H9 (cell line): ENCODE measurements around the gene CLMP. TPM values are rescaled to one million over a fixed set of nuclear protein-coding genes. Genes with fewer than 3 reads are reported as not detected.

Experiments
- DNase-seq: peaks from one replicate; pipeline ENCODE4 v3.0.0-alpha.2; 2017
- H2AFZ ChIP-seq: one replicate; pipeline ENCODE4 v1.6.1; 2013; ENCODE audit warnings: mild to moderate bottlenecking, low read length, control low read depth, moderate library complexity
- H2AK5ac ChIP-seq: 2 replicates; pipeline ENCODE4 v1.6.1; 2013; ENCODE audit warnings: low read length, control low read depth, mixed read lengths; ENCODE audit not compliant: insufficient read length
- H2BK120ac ChIP-seq: one replicate; pipeline ENCODE4 v1.6.1; 2013; ENCODE audit warnings: low read depth, mild to moderate bottlenecking, low read length, control low read depth, inconsistent platforms; ENCODE audit not compliant: poor library complexity, severe bottlenecking
- H2BK12ac ChIP-seq: 2 replicates; pipeline ENCODE4 v1.6.1; 2013; ENCODE audit warnings: low read length, control low read depth, mixed read lengths, low read depth; ENCODE audit not compliant: insufficient read length
- H2BK15ac ChIP-seq: 2 replicates; pipeline ENCODE4 v1.6.1; 2013; ENCODE audit warnings: low read depth, low read length, control low read depth
- H2BK20ac ChIP-seq: one replicate; pipeline ENCODE4 v1.6.1; 2013; ENCODE audit warnings: low read depth, mild to moderate bottlenecking, low read length, control low read depth, inconsistent platforms; ENCODE audit not compliant: poor library complexity, severe bottlenecking
- H2BK5ac ChIP-seq: 2 replicates; pipeline ENCODE4 v1.6.1; 2013; ENCODE audit warnings: low read length, control low read depth, mixed read lengths; ENCODE audit not compliant: insufficient read length
- H3K14ac ChIP-seq: 2 replicates; pipeline ENCODE4 v1.6.1; 2013; ENCODE audit warnings: low read length, control low read depth; ENCODE audit not compliant: insufficient read depth
- H3K18ac ChIP-seq: 2 replicates; pipeline ENCODE4 v1.6.1; 2013; ENCODE audit warnings: low read depth, mild to moderate bottlenecking, mixed read lengths, low read length, control low read depth; ENCODE audit not compliant: insufficient read length
- H3K23ac ChIP-seq: 2 replicates; pipeline ENCODE4 v1.6.1; 2013; ENCODE audit warnings: low read length, control low read depth, mixed read lengths, low read depth; ENCODE audit not compliant: insufficient read length
- H3K23me2 ChIP-seq: 2 replicates; pipeline ENCODE4 v1.6.1; 2013; ENCODE audit warnings: low read depth, mild to moderate bottlenecking, mixed read lengths, low read length, control low read depth; ENCODE audit not compliant: insufficient read length, poor library complexity, severe bottlenecking
- H3K27ac ChIP-seq: 2 replicates; pipeline ENCODE4 v1.5.1; 2013; ENCODE audit warnings: low read length, control low read depth, mixed read lengths, low read depth; ENCODE audit not compliant: insufficient read length
- H3K27me3 ChIP-seq: 2 replicates; pipeline ENCODE4 v1.6.1; 2013; ENCODE audit warnings: low read length, control low read depth, inconsistent platforms; ENCODE audit not compliant: insufficient read depth
- H3K4ac ChIP-seq: 2 replicates; pipeline ENCODE4 v1.6.1; 2013; ENCODE audit warnings: low read depth, mild to moderate bottlenecking, control low read depth, inconsistent platforms, low read length, moderate library complexity
- H3K4me1 ChIP-seq: 2 replicates; pipeline ENCODE4 v1.6.1; 2013; ENCODE audit warnings: low read length, control low read depth, inconsistent platforms; ENCODE audit not compliant: insufficient read depth
- H3K4me2 ChIP-seq: 2 replicates; pipeline ENCODE4 v1.6.1; 2013; ENCODE audit warnings: low read length, control low read depth, mixed read lengths; ENCODE audit not compliant: insufficient read length, insufficient read depth
- H3K56ac ChIP-seq: 2 replicates; pipeline ENCODE4 v1.6.1; 2013; ENCODE audit warnings: low read depth, mild to moderate bottlenecking, mixed read lengths, low read length, control low read depth; ENCODE audit not compliant: insufficient read length
- H3K79me1 ChIP-seq: 2 replicates; pipeline ENCODE4 v1.6.1; 2013; ENCODE audit warnings: low read depth, mild to moderate bottlenecking, moderate library complexity, low read length, control low read depth, inconsistent platforms; ENCODE audit not compliant: insufficient read depth, poor library complexity, severe bottlenecking
- H3K79me2 ChIP-seq: 2 replicates; pipeline ENCODE4 v1.6.1; 2013; ENCODE audit warnings: low read length, control low read depth, inconsistent platforms; ENCODE audit not compliant: insufficient read depth
- H3K9ac ChIP-seq: 2 replicates; pipeline ENCODE4 v1.6.1; 2013; ENCODE audit warnings: low read length, control low read depth, mixed read lengths; ENCODE audit not compliant: insufficient read length; ENCODE audit errors: extremely low read depth
- H3K9me3 ChIP-seq: one replicate; pipeline ENCODE4 v1.6.1; 2013; ENCODE audit warnings: low read depth, low read length, inconsistent platforms; ENCODE audit not compliant: control insufficient read depth
- H3T11ph ChIP-seq: one replicate; pipeline ENCODE4 v1.6.1; 2013; ENCODE audit warnings: mild to moderate bottlenecking, low read length, control low read depth, inconsistent platforms
- H4K20me1 ChIP-seq: one replicate; pipeline ENCODE4 v1.6.1; 2013; ENCODE audit not compliant: control insufficient read depth, insufficient read length, insufficient read depth
- H4K5ac ChIP-seq: 2 replicates; pipeline ENCODE4 v1.6.1; 2013; ENCODE audit warnings: low read depth, mild to moderate bottlenecking, mixed read lengths, low read length, control low read depth; ENCODE audit not compliant: insufficient read length
- H4K8ac ChIP-seq: replicated peaks from 2 replicates; pipeline ENCODE4 v1.6.1; 2013; ENCODE audit warnings: low read length, control low read depth, mixed read lengths, low read depth; ENCODE audit not compliant: insufficient read length
- H4K91ac ChIP-seq: 2 replicates; pipeline ENCODE4 v1.6.1; 2013; ENCODE audit warnings: low read depth, mild to moderate bottlenecking, moderate library complexity, mixed read lengths, low read length, control low read depth; ENCODE audit not compliant: insufficient read length
- H3K27ac Mint-ChIP-seq, 3 experiments: 2 replicates in 2 of 3; 3 replicates in 1 of 3; pipeline ENCODE4 v1.8.0; 2020 to 2021; ENCODE audit warnings: mixed read lengths in 3 of 3, mild to moderate bottlenecking in 1 of 3, moderate library complexity in 1 of 3
- H3K27me3 Mint-ChIP-seq: 2 replicates; pipeline ENCODE4 v1.8.0; 2021; ENCODE audit warnings: low read depth, mild to moderate bottlenecking, moderate library complexity, mixed read lengths
- H3K36me3 Mint-ChIP-seq, 3 experiments: 2 replicates in 2 of 3; 3 replicates in 1 of 3; pipeline ENCODE4 v1.8.0; 2020 to 2021; ENCODE audit warnings: low read depth in 3 of 3, mixed read lengths in 3 of 3; ENCODE audit not compliant: insufficient read depth in 1 of 3
- H3K4me1 Mint-ChIP-seq, 2 experiments: 2 replicates each; pipeline ENCODE4 v1.8.0; 2020; ENCODE audit warnings: mixed read lengths in 2 of 2
- H3K4me3 Mint-ChIP-seq, 2 experiments: 2 replicates in 1 of 2; 3 replicates in 1 of 2; pipeline ENCODE4 v1.8.0; 2020 to 2021; ENCODE audit warnings: mild to moderate bottlenecking in 2 of 2, mixed read lengths in 2 of 2, moderate library complexity in 1 of 2
- H3K9me3 Mint-ChIP-seq, 2 experiments: 2 replicates in 1 of 2; 3 replicates in 1 of 2; pipeline ENCODE4 v1.8.0; 2020; ENCODE audit warnings: mild to moderate bottlenecking in 2 of 2, mixed read lengths in 2 of 2, moderate library complexity in 1 of 2
- WGBS: extraction: QIAGEN DNeasy Blood & Tissue Kit; methylation state at CpG from one replicate; pipeline ENCODE4 v1.1.7; 2013; ENCODE audit warnings: missing lambda C conversion rate, low lambda C conversion rate, mixed read lengths; ENCODE audit not compliant: insufficient read length; ENCODE audit errors: extremely low coverage; 5-methylcytosine and 5-hydroxymethylcytosine counted together
- total RNA-seq: library from RNA; stranded (reverse); gene quantifications from 2 replicates; pipeline ENCODE4 v1.2.1, GENCODE V29; 2021
- TF ChIP-seq, protein P1 (sequence below): fragments of 200-600 bp; sonication (generic); conservative IDR thresholded peaks from 3 replicates; pipeline ENCODE4 v1.8.0; 2021; ENCODE audit warnings: antibody characterized with exemption, mild to moderate bottlenecking

Gene CLMP
- total RNA-seq, 1 experiment from 2014 or later, result 13.8 TPM

DNA sequence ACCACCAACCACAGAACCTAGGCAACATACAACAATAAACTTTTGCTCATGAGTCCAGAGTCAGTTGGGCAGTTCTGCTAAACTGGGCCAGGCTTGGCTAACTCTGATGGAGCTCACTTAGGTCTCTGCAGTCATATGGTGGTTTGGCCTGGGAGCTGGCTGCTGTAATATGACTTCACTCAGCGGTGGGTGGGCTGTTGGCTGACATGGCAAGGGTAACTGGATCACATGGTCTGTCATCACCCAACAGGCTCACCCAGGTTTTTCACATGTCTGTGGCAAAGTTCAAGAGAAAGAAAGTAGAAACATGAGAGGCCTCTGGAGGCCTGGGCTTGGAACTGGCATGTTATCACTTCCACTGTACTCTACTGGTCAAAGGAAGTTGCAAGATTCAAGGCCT is 43.2 kb upstream of the CLMP start:
- Histone ChIP-seq H3K79me1 (no peaks in the 10 kb centered on the region), H4K5ac (no peak overlapping the region), H3K4me2 (no peak overlapping the region), H3K23me2 (no peaks in the 10 kb centered on the region), H2BK15ac (no peak overlapping the region), H3K56ac (no peak overlapping the region), H3K23ac (no peak overlapping the region), H3T11ph (no peak overlapping the region), H3K14ac (no peak overlapping the region), H3K27me3 (no peaks in the 10 kb centered on the region), H3K27ac (no peak overlapping the region), H2BK12ac (no peak overlapping the region), H4K91ac (no peak overlapping the region), H3K9ac (no peak overlapping the region), H3K4me1 (peaks cover 2% of the 10 kb centered on the region; the same call in 1 of the 2 replicates), H3K4ac (no peak overlapping the region), H4K8ac (no peak overlapping the region), H2BK20ac (no peak overlapping the region), H3K18ac (no peak overlapping the region), H3K9me3 (no peaks in the 10 kb centered on the region), H2AK5ac (no peak overlapping the region), H2BK5ac (no peak overlapping the region), H4K20me1 (no peaks in the 10 kb centered on the region), H2AFZ (no peak overlapping the region), H3K79me2 (no peaks in the 10 kb centered on the region), H2BK120ac (no peak overlapping the region)
- no peaks in the 10 kb centered on the region for H3K36me3 Mint-ChIP-seq
- TF ChIP-seq, protein P1, sequence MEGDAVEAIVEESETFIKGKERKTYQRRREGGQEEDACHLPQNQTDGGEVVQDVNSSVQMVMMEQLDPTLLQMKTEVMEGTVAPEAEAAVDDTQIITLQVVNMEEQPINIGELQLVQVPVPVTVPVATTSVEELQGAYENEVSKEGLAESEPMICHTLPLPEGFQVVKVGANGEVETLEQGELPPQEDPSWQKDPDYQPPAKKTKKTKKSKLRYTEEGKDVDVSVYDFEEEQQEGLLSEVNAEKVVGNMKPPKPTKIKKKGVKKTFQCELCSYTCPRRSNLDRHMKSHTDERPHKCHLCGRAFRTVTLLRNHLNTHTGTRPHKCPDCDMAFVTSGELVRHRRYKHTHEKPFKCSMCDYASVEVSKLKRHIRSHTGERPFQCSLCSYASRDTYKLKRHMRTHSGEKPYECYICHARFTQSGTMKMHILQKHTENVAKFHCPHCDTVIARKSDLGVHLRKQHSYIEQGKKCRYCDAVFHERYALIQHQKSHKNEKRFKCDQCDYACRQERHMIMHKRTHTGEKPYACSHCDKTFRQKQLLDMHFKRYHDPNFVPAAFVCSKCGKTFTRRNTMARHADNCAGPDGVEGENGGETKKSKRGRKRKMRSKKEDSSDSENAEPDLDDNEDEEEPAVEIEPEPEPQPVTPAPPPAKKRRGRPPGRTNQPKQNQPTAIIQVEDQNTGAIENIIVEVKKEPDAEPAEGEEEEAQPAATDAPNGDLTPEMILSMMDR, result no peak
- H3K9me3 Mint-ChIP-seq, result no peaks in the 10 kb centered on the region
- no peaks in the 10 kb centered on the region for H3K27me3 Mint-ChIP-seq
- H3K27ac Mint-ChIP-seq, result no peak overlapping the region
- H3K4me3 Mint-ChIP-seq, result no peak overlapping the region
- WGBS, result no CpG with 5 or more reads among the region's 1 CpG
- no peak for DNase-seq
- H3K4me1 Mint-ChIP-seq, result peaks cover 5 to 12% of the 10 kb centered on the region in 2 experiments
